SK-N-SH (cell line): ENCODE results near the gene ENTPD2. TPM values are rescaled to one million over a fixed set of nuclear protein-coding genes. Genes with fewer than 3 reads are reported as not detected.

Source experiments
- CTCF ChIA-PET: fragments of 300-600, 350-600 bp; formaldehyde crosslinking; extraction: SDS; loops from one replicate; lab custom pipeline; 2021; lab: Yijun Ruan, JAX
- POLR2A ChIA-PET: fragments of 350-600 bp; sonication (Branson Sonifier 250); formaldehyde crosslinking; extraction: SDS; loops from one replicate; lab custom pipeline; 2020; ENCODE audit warnings: antibody characterized with exemption, inconsistent platforms; lab: Yijun Ruan, JAX
- DNase-seq: peaks from one replicate; pipeline ENCODE4 v3.0.0; 2012
- H2AFZ ChIP-seq: fragments of 200-600 bp; sonication (generic); 2 replicates; pipeline ENCODE4 v1.8.1; 2016; ENCODE audit warnings: antibody characterized with exemption, mild to moderate bottlenecking, low read depth
- H3F3A ChIP-seq: fragments of 200-600 bp; sonication (generic); replicated peaks from 2 replicates; pipeline ENCODE3; 2016; ENCODE audit warnings: antibody characterized with exemption, mild to moderate bottlenecking; ENCODE audit not compliant: insufficient read depth
- H3K27ac ChIP-seq, 2 experiments: fragments of 200-500 bp in 1 of 2; fragments of 200-600 bp in 1 of 2; sonication (Bioruptor generic) in 1 of 2; sonication (generic), shearing (Covaris generic) in 1 of 2; 2 replicates each; pipeline versions ENCODE4 v1.5.1 to v1.6.1; 2014 to 2016; ENCODE audit warnings: low read depth in 2 of 2, inconsistent platforms in 1 of 2, low read length in 1 of 2, mild to moderate bottlenecking in 1 of 2, mixed read lengths in 1 of 2
- H3K27me3 ChIP-seq: fragments of 200-600 bp; sonication (generic), shearing (Covaris generic); 2 replicates; pipeline ENCODE4 v1.6.1; 2016; ENCODE audit warnings: mixed run types; ENCODE audit not compliant: insufficient read depth
- H3K36me3 ChIP-seq, 2 experiments: fragments of 200-500 bp in 1 of 2; fragments of 200-600 bp in 1 of 2; sonication (Bioruptor generic) in 1 of 2; sonication (generic) in 1 of 2; replicated peaks in 1 of 2; 2 replicates each; pipeline versions ENCODE3 to v1.5.1; 2014 to 2016; ENCODE audit warnings: low read length in 1 of 2, mild to moderate bottlenecking in 1 of 2; ENCODE audit not compliant: insufficient read depth in 2 of 2, control insufficient read depth in 1 of 2
- H3K4me1 ChIP-seq, 2 experiments: fragments of 200-500 bp in 1 of 2; fragments of 200-600 bp in 1 of 2; sonication (Bioruptor generic) in 1 of 2; sonication (generic), shearing (Covaris generic) in 1 of 2; 2 replicates each; pipeline versions ENCODE4 v1.5.1 to v1.6.1; 2014 to 2016; ENCODE audit warnings: low read depth in 1 of 2, low read length in 1 of 2, mixed run types in 1 of 2; ENCODE audit not compliant: insufficient read depth in 2 of 2, control insufficient read depth in 1 of 2
- H3K4me2 ChIP-seq: fragments of 200-600 bp; sonication (generic), shearing (Covaris generic); 2 replicates; pipeline ENCODE4 v1.6.1; 2017; ENCODE audit warnings: mixed run types
- H3K4me3 ChIP-seq, 2 experiments: fragments of 200-500 bp in 1 of 2; fragments of 200-600 bp in 1 of 2; sonication (Bioruptor generic) in 1 of 2; sonication (generic), shearing (Covaris generic) in 1 of 2; 2 replicates each; pipeline versions ENCODE4 v1.5.1 to v1.8.1; 2014 to 2016; ENCODE audit warnings: low read depth in 2 of 2, inconsistent platforms in 1 of 2, low read length in 1 of 2, mild to moderate bottlenecking in 1 of 2, mixed read lengths in 1 of 2, moderate library complexity in 1 of 2
- H3K79me2 ChIP-seq: fragments of 200-600 bp; sonication (generic); 2 replicates; pipeline ENCODE4 v1.8.1; 2017; ENCODE audit warnings: mild to moderate bottlenecking; ENCODE audit not compliant: insufficient read depth
- H3K9ac ChIP-seq: fragments of 200-600 bp; sonication (generic); 2 replicates; pipeline ENCODE4 v1.6.1; 2017; ENCODE audit warnings: mixed run types
- H3K9me2 ChIP-seq: fragments of 200-600 bp; sonication (generic); 2 replicates; pipeline ENCODE4 v1.6.1; 2017; ENCODE audit warnings: mixed run types
- H3K9me3 ChIP-seq: fragments of 200-600 bp; sonication (generic); 2 replicates; pipeline ENCODE4 v1.6.1; 2017; ENCODE audit warnings: mixed run types, mild to moderate bottlenecking, moderate library complexity
- H4K20me1 ChIP-seq: fragments of 200-600 bp; sonication (generic); 2 replicates; pipeline ENCODE4 v1.6.1; 2017; ENCODE audit warnings: mild to moderate bottlenecking, mixed run types; ENCODE audit not compliant: insufficient read depth
- ELF1 ChIP-seq: IDR thresholded peaks from 2 replicates; pipeline ENCODE4 v1.4.0; 2012
- EZH2phosphoT487 ChIP-seq: fragments of 200-600 bp; sonication (generic); IDR thresholded peaks from 2 replicates; pipeline ENCODE4 v1.6.1; 2017; ENCODE audit warnings: low read depth, mixed run types, mild to moderate bottlenecking, antibody characterized with exemption, moderate library complexity, borderline replicate concordance
- FOSL2 ChIP-seq: IDR thresholded peaks from 2 replicates; pipeline ENCODE4 v1.4.0; 2012; ENCODE audit warnings: low read depth, mild to moderate bottlenecking, moderate library complexity, borderline replicate concordance
- FOXM1 ChIP-seq: IDR thresholded peaks from 2 replicates; pipeline ENCODE4 v1.4.0; 2012; ENCODE audit warnings: low read depth, mild to moderate bottlenecking
- GATA2 ChIP-seq: sonication (generic); formaldehyde crosslinking; IDR thresholded peaks from 2 replicates; pipeline ENCODE4 v1.5.0; 2020; ENCODE audit warnings: mild to moderate bottlenecking, missing genetic modification reagents
- MXI1 ChIP-seq: IDR thresholded peaks from 2 replicates; pipeline ENCODE4 v1.6.1; 2012; ENCODE audit warnings: mild to moderate bottlenecking, low read depth, low read length, improper control_type of control experiment
- NFIC ChIP-seq: IDR thresholded peaks from 2 replicates; pipeline ENCODE4 v1.4.0; 2012; ENCODE audit warnings: borderline replicate concordance
- POLR2AphosphoS5 ChIP-seq: IDR thresholded peaks from 2 replicates; pipeline ENCODE4 v1.6.1; 2012; ENCODE audit warnings: low read depth, low read length
- RAD21 ChIP-seq: IDR thresholded peaks from 2 replicates; pipeline ENCODE4 v1.6.1; 2012; ENCODE audit warnings: mild to moderate bottlenecking, low read length
- RXRA ChIP-seq: IDR thresholded peaks from 2 replicates; pipeline ENCODE4 v1.4.0; 2012; ENCODE audit warnings: low read depth, mild to moderate bottlenecking, borderline replicate concordance
- SIN3A ChIP-seq: IDR thresholded peaks from 2 replicates; pipeline ENCODE4 v1.6.1; 2012; ENCODE audit warnings: low read depth, mild to moderate bottlenecking, low read length, moderate library complexity, borderline replicate concordance
- WGBS: methylation state at CpG from one replicate; pipeline ENCODE4 v1.1.6; 2017; ENCODE audit warnings: low lambda C conversion rate; 5-methylcytosine and 5-hydroxymethylcytosine counted together
- polyA plus RNA-seq, 3 experiments: library from polyadenylated mRNA; depleted of rRNA; stranded (reverse); fragments of >200 nt; gene quantifications; 2 replicates each; pipeline ENCODE4 v1.2.3, GENCODE V29; 2012
- TF ChIP-seq, protein P1 (sequence below): IDR thresholded peaks from 2 replicates; pipeline ENCODE4; 2012
- TF ChIP-seq, protein P2 (sequence below): IDR thresholded peaks from 2 replicates; pipeline ENCODE4 v1.4.0; 2012; ENCODE audit warnings: low read depth, borderline replicate concordance
- TF ChIP-seq, protein P3 (sequence below): IDR thresholded peaks from 2 replicates; pipeline ENCODE4 v1.6.1; 2012; ENCODE audit warnings: mild to moderate bottlenecking, low read depth, low read length, moderate library complexity

Gene ENTPD2
- polyA plus RNA-seq, 1 of the 3 experiments (the other 2 are of a cell fraction) = not detected

DNA sequence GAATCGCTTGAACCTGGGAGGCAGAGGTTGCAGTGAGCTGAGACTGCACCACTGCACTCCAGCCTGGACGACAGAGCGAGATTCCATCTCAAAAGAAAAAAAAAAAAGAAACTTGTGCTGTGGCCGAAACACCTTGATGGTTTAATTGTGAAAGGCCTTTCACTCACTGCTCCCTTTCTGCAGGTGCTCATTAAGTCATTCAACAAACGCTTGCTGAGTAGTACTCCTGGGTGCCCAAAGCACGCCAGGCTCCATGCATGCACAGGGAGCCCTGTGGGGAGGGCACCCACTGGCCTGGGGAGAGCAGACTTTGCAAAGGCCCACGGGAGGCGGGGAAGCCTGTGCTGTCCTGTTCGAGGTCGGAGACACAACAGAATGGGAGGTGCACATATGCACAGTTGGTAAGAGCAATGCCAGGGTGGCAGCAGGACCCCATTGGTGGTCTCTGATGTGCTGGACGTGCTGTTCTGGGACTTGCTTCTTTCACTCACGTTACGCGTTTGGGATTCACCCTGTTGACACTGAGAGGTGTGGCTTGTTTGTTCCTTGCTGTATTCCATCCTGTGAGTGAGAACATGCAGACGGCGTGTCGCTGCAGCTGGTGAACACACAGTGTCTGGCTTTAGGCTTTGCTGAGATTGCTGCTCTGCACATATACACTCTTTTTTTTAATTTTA, 3.0 kb upstream of the ENTPD2 start:
- H3K9me3 ChIP-seq = no peaks in the 10 kb centered on the region
- no peaks in the 10 kb centered on the region for H3F3A ChIP-seq
- ChIA-PET CTCF (interaction anchor here (0.6 to 19.8 kb wide), 6 partner anchors 7 to 170 kb away, joined by 3 to 803 read pairs (median 17); partner anchors contain the start of genes ENTPD2, NPDC1, RNF224 and SAPCD2), POLR2A (interaction anchor here (1.5 to 1.8 kb wide), 3 partner anchors 14 to 81 kb away, joined by 7 to 17 read pairs (median 9); partner anchors contain the start of genes GRIN1, SAPCD2 and UAP1L1)
- H3K27ac ChIP-seq = no peak overlapping the region
- no peaks in the 10 kb centered on the region for H3K9me2 ChIP-seq
- H2AFZ ChIP-seq = no peak overlapping the region
- H3K36me3 ChIP-seq = no peaks in the 10 kb centered on the region
- DNase-seq = no peak
- no peaks in the 10 kb centered on the region for H3K79me2 ChIP-seq
- no peak overlapping the region for H3K4me3 ChIP-seq
- H3K4me1 ChIP-seq = peaks cover 0 to 29% of the 10 kb centered on the region in 2 experiments; a peak in 2 of 4 replicates
- H3K4me2 ChIP-seq = no peak overlapping the region
- TF ChIP-seq SIN3A = no peak
- TF ChIP-seq, protein P1, sequence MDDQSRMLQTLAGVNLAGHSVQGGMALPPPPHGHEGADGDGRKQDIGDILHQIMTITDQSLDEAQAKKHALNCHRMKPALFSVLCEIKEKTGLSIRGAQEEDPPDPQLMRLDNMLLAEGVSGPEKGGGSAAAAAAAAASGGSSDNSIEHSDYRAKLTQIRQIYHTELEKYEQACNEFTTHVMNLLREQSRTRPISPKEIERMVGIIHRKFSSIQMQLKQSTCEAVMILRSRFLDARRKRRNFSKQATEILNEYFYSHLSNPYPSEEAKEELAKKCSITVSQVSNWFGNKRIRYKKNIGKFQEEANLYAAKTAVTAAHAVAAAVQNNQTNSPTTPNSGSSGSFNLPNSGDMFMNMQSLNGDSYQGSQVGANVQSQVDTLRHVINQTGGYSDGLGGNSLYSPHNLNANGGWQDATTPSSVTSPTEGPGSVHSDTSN = no peak
- TF ChIP-seq GATA2 = no peak
- TF ChIP-seq, protein P2, sequence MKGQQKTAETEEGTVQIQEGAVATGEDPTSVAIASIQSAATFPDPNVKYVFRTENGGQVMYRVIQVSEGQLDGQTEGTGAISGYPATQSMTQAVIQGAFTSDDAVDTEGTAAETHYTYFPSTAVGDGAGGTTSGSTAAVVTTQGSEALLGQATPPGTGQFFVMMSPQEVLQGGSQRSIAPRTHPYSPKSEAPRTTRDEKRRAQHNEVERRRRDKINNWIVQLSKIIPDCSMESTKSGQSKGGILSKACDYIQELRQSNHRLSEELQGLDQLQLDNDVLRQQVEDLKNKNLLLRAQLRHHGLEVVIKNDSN = no peak
- TF ChIP-seq POLR2AphosphoS5 = no peak
- TF ChIP-seq MXI1 = no peak
- no peak for TF ChIP-seq ELF1
- TF ChIP-seq NFIC = no peak
- TF ChIP-seq RXRA = no peak
- no peak for TF ChIP-seq FOXM1
- TF ChIP-seq FOSL2 = no peak
- no peak for TF ChIP-seq RAD21
- no peak for TF ChIP-seq EZH2phosphoT487
- TF ChIP-seq, protein P3, sequence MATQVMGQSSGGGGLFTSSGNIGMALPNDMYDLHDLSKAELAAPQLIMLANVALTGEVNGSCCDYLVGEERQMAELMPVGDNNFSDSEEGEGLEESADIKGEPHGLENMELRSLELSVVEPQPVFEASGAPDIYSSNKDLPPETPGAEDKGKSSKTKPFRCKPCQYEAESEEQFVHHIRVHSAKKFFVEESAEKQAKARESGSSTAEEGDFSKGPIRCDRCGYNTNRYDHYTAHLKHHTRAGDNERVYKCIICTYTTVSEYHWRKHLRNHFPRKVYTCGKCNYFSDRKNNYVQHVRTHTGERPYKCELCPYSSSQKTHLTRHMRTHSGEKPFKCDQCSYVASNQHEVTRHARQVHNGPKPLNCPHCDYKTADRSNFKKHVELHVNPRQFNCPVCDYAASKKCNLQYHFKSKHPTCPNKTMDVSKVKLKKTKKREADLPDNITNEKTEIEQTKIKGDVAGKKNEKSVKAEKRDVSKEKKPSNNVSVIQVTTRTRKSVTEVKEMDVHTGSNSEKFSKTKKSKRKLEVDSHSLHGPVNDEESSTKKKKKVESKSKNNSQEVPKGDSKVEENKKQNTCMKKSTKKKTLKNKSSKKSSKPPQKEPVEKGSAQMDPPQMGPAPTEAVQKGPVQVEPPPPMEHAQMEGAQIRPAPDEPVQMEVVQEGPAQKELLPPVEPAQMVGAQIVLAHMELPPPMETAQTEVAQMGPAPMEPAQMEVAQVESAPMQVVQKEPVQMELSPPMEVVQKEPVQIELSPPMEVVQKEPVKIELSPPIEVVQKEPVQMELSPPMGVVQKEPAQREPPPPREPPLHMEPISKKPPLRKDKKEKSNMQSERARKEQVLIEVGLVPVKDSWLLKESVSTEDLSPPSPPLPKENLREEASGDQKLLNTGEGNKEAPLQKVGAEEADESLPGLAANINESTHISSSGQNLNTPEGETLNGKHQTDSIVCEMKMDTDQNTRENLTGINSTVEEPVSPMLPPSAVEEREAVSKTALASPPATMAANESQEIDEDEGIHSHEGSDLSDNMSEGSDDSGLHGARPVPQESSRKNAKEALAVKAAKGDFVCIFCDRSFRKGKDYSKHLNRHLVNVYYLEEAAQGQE = no peak
- no peaks in the 10 kb centered on the region for H3K27me3 ChIP-seq
- H3K9ac ChIP-seq = no peak overlapping the region
- 88% methylated on average over 17 of the region's 17 CpGs for WGBS
- no peaks in the 10 kb centered on the region for H4K20me1 ChIP-seq
